WTC11 (cell line): ENCODE measurements around the gene OR4C12. TPM values are rescaled to one million over a fixed set of nuclear protein-coding genes. Genes with fewer than 3 reads are reported as not detected.

ENCODE experiments used
- total RNA-seq: library from RNA; stranded (reverse); gene quantifications from 3 replicates; pipeline ENCODE4 v1.2.3, GENCODE V29; 2021

Gene OR4C12
- total RNA-seq, 1 experiment from 2014 or later = not detected

Other genes starting within 250 kb of the OR4C12 start
- not detected in 3 replicates for gene OR4C13, start 30.1 kb downstream of the OR4C12 start, total RNA-seq
- gene OR4C45, start 50.3 kb upstream of the OR4C12 start, total RNA-seq = not detected in 3 replicates